A549 (cell line): ENCODE results near the gene MAP3K8. TPM values are rescaled to one million over a fixed set of nuclear protein-coding genes. Genes with fewer than 3 reads are reported as not detected.

Source experiments
- ATAC-seq, 2 experiments: fragments of 200-7000 bp in 1 of 2; fragments of >200 bp in 1 of 2; cut with Nextera tagmentation in 1 of 2; cut with Tn5 transposase in 1 of 2; 3 replicates each; pipeline versions ENCODE4 v1.8.0 to v1.9.1; 2018 to 2020; ENCODE audit warnings: mild to moderate bottlenecking in 1 of 2, moderate library complexity in 1 of 2
- CTCF ChIA-PET: fragments of 300-600 bp; sonication (Branson Sonifier 250); formaldehyde crosslinking; extraction: SDS; loops from one replicate; lab custom pipeline; 2021; ENCODE audit warnings: antibody characterized with exemption, inconsistent platforms; lab: Yijun Ruan, JAX
- POLR2A ChIA-PET: fragments of 350-600 bp; formaldehyde crosslinking; extraction: SDS; loops from one replicate; lab custom pipeline; 2021; ENCODE audit warnings: antibody characterized with exemption, inconsistent platforms; lab: Yijun Ruan, JAX
- DNase-seq, 2 experiments: peaks; one replicate each; pipeline versions ENCODE4 v3.0.0 to v3.0.0-alpha.2; 2011 to 2016; ENCODE audit warnings: low read depth in 1 of 2, low spot score in 1 of 2
- FAIRE-seq: peaks from 2 replicates; lab custom pipeline; 2011; peaks lifted over from hg19 to GRCh38; lab: Jason Lieb, UNC
- H3K27ac ChIP-seq, 2 experiments: fragments of >200 bp; sonication (Bioruptor Twin); formaldehyde crosslinking; 3 replicates each; pipeline ENCODE4 v1.5.1; 2016 to 2017
- H3K4me1 ChIP-seq: fragments of >200 bp; sonication (Bioruptor Twin); formaldehyde crosslinking; 3 replicates; pipeline ENCODE4 v1.6.1; 2016
- H3K4me2 ChIP-seq: fragments of >200 bp; sonication (Bioruptor Twin); formaldehyde crosslinking; 3 replicates; pipeline ENCODE4 v1.6.1; 2016
- H3K4me3 ChIP-seq: fragments of >200 bp; sonication (Bioruptor Twin); formaldehyde crosslinking; 3 replicates; pipeline ENCODE4 v1.5.1; 2016
- H3K9me3 ChIP-seq: fragments of >200 bp; sonication (Bioruptor Twin); formaldehyde crosslinking; 3 replicates; pipeline ENCODE4 v1.6.1; 2016
- ATOH8 ChIP-seq: fragments of 250-450 bp; sonication (Bioruptor Pico); IDR thresholded peaks from 2 replicates; pipeline ENCODE4 v1.5.0; 2020; ENCODE audit warnings: low read depth, mild to moderate bottlenecking, moderate library complexity
- BHLHE40 ChIP-seq: IDR thresholded peaks from 2 replicates; pipeline ENCODE4 v1.6.1; 2012; ENCODE audit warnings: low read depth, low read length, inconsistent platforms
- CHD2 ChIP-seq: fragments of 150-350 bp; IDR thresholded peaks from 2 replicates; pipeline ENCODE4 v1.6.1; 2014; ENCODE audit warnings: low read length; ENCODE audit not compliant: partially characterized antibody
- CHD4 ChIP-seq: fragments of 200-600 bp; sonication (generic); IDR thresholded peaks from 2 replicates; pipeline ENCODE4 v1.6.1; 2016; ENCODE audit warnings: antibody characterized with exemption, mild to moderate bottlenecking, borderline replicate concordance
- EHF ChIP-seq: fragments of 250-450 bp; sonication (Bioruptor Pico); IDR thresholded peaks from 2 replicates; pipeline ENCODE4 v1.5.0; 2020; ENCODE audit warnings: mild to moderate bottlenecking
- ELK1 ChIP-seq: fragments of 150-350 bp; IDR thresholded peaks from 2 replicates; pipeline ENCODE4 v1.6.1; 2014; ENCODE audit warnings: low read depth, mild to moderate bottlenecking, low read length
- EP300 ChIP-seq, 2 experiments: fragments of >200 bp; sonication (Bioruptor Twin); formaldehyde crosslinking; IDR thresholded peaks; 2 replicates in 1 of 2; 3 replicates in 1 of 2; pipeline ENCODE4 v1.6.1; 2016 to 2017
- FOSB ChIP-seq: fragments of 250-450 bp; sonication (Bioruptor Pico); IDR thresholded peaks from 2 replicates; pipeline ENCODE4 v1.5.0; 2020; ENCODE audit warnings: mild to moderate bottlenecking, moderate library complexity
- FOSL2 ChIP-seq, 2 experiments: fragments of 450-650 bp in 1 of 2; fragments of >200 bp in 1 of 2; sonication (Bioruptor Twin) in 1 of 2; formaldehyde crosslinking; IDR thresholded peaks; 2 replicates each; pipeline versions ENCODE4 v1.5.0 to v1.6.1; 2016 to 2020; ENCODE audit warnings: mild to moderate bottlenecking in 1 of 2, moderate library complexity in 1 of 2
- FOXS1 ChIP-seq: fragments of 250-450 bp; sonication (Bioruptor Pico); IDR thresholded peaks from 2 replicates; pipeline ENCODE4 v1.5.0; 2020; ENCODE audit warnings: mild to moderate bottlenecking, moderate library complexity
- HDAC2 ChIP-seq: fragments of 200-600 bp; sonication (generic); IDR thresholded peaks from 2 replicates; pipeline ENCODE4 v1.6.1; 2016
- HEYL ChIP-seq: fragments of 250-450 bp; sonication (Bioruptor Pico); IDR thresholded peaks from 2 replicates; pipeline ENCODE4 v1.8.0; 2021; ENCODE audit warnings: mild to moderate bottlenecking, moderate library complexity
- HOXA7 ChIP-seq: fragments of 250-450 bp; sonication (Bioruptor Pico); IDR thresholded peaks from 2 replicates; pipeline ENCODE4 v1.5.0; 2020; ENCODE audit warnings: mild to moderate bottlenecking, moderate library complexity
- HOXB13 ChIP-seq: fragments of 250-450 bp; sonication (Bioruptor Pico); IDR thresholded peaks from 2 replicates; pipeline ENCODE4 v1.5.0; 2020; ENCODE audit warnings: low read depth, mild to moderate bottlenecking, moderate library complexity
- JUN ChIP-seq, 2 experiments: fragments of >200 bp; sonication (Bioruptor Twin); formaldehyde crosslinking; IDR thresholded peaks; 2 replicates in 1 of 2; 3 replicates in 1 of 2; pipeline ENCODE4 v1.6.1; 2016 to 2017
- KDM1A ChIP-seq: fragments of 200-600 bp; sonication (generic); IDR thresholded peaks from 2 replicates; pipeline ENCODE4 v1.6.1; 2016; ENCODE audit warnings: low read depth, mild to moderate bottlenecking
- MAFK ChIP-seq: fragments of 450-650 bp; IDR thresholded peaks from 2 replicates; pipeline ENCODE4 v1.6.1; 2014; ENCODE audit not compliant: partially characterized antibody
- MAZ ChIP-seq: fragments of 150-350 bp; IDR thresholded peaks from 2 replicates; pipeline ENCODE4 v1.6.1; 2014; ENCODE audit warnings: antibody characterized with exemption, low read depth, low read length, borderline replicate concordance
- MYC ChIP-seq: IDR thresholded peaks from 2 replicates; pipeline ENCODE4 v1.6.1; 2012; ENCODE audit warnings: mild to moderate bottlenecking, inconsistent platforms, low read length, improper control_type of control experiment, borderline replicate concordance
- NFE2L2 ChIP-seq: fragments of 150-350 bp; conservative IDR thresholded peaks from 2 replicates; pipeline ENCODE4 v1.6.1; 2014; ENCODE audit warnings: low read length
- NPAS2 ChIP-seq: fragments of 250-450 bp; sonication (Bioruptor Pico); IDR thresholded peaks from 2 replicates; pipeline ENCODE4 v1.8.0; 2022; ENCODE audit warnings: mild to moderate bottlenecking, moderate library complexity, borderline replicate concordance
- PBX3 ChIP-seq: IDR thresholded peaks from 2 replicates; pipeline ENCODE4 v1.6.1; 2012
- PHF8 ChIP-seq: fragments of 200-600 bp; sonication (generic); IDR thresholded peaks from 2 replicates; pipeline ENCODE4 v1.6.1; 2016; ENCODE audit warnings: low read depth, mild to moderate bottlenecking, antibody characterized with exemption, moderate library complexity, borderline replicate concordance
- POLR2AphosphoS2 ChIP-seq: conservative IDR thresholded peaks from 2 replicates; pipeline ENCODE4 v1.6.1; 2012; ENCODE audit warnings: low read length, improper control_type of control experiment, inconsistent platforms
- RARB ChIP-seq: fragments of 250-450 bp; sonication (Bioruptor Pico); IDR thresholded peaks from 2 replicates; pipeline ENCODE4 v1.8.0; 2021; ENCODE audit warnings: mild to moderate bottlenecking, moderate library complexity
- RCOR1 ChIP-seq: fragments of 150-350 bp; IDR thresholded peaks from 2 replicates; pipeline ENCODE4 v1.6.1; 2014; ENCODE audit warnings: antibody characterized with exemption, low read length, low read depth
- SREBF2 ChIP-seq: fragments of 450-650 bp; IDR thresholded peaks from 2 replicates; pipeline ENCODE4 v1.6.1; 2014; ENCODE audit warnings: mild to moderate bottlenecking, moderate library complexity
- TP53 ChIP-seq: fragments of 250-450 bp; sonication (Bioruptor Pico); IDR thresholded peaks from 2 replicates; pipeline ENCODE4 v1.5.0; 2021; ENCODE audit warnings: mild to moderate bottlenecking, moderate library complexity
- ZC3H11A ChIP-seq: fragments of 450-650 bp; IDR thresholded peaks from 2 replicates; pipeline ENCODE4 v1.6.1; 2014; ENCODE audit warnings: antibody characterized with exemption, mild to moderate bottlenecking
- ZFP36 ChIP-seq: fragments of 450-650 bp; IDR thresholded peaks from 2 replicates; pipeline ENCODE4 v1.6.1; 2014; ENCODE audit warnings: borderline replicate concordance; ENCODE audit not compliant: partially characterized antibody
- ZNF302 ChIP-seq: fragments of 250-450 bp; sonication (Bioruptor Pico); IDR thresholded peaks from 2 replicates; pipeline ENCODE4 v1.9.0; 2021; ENCODE audit warnings: inconsistent platforms, mild to moderate bottlenecking, moderate library complexity
- WGBS: methylation state at CpG from one replicate; pipeline ENCODE4 v1.1.6; 2017; ENCODE audit errors: missing lambda C conversion rate; 5-methylcytosine and 5-hydroxymethylcytosine counted together
- polyA plus RNA-seq, 4 experiments: library from polyadenylated mRNA; depleted of rRNA in 3 of 4; stranded (reverse); fragments of >200 nt; fragmentation: RNase III in 1 of 4; extraction: RNeasy Plus Mini Kit Qiagen cat#74134 plus additional on column Dnase treatment in 1 of 4; gene quantifications; 2 replicates in 3 of 4; 3 replicates in 1 of 4; pipeline ENCODE4 v1.2.3, GENCODE V29; 2011 to 2017
- TF ChIP-seq, protein P1 (sequence below): IDR thresholded peaks from 2 replicates; pipeline ENCODE4 v1.6.1; 2012; ENCODE audit warnings: low read depth, borderline replicate concordance

The MAP3K8 gene
- polyA plus RNA-seq, 2 of the 4 experiments (the other 2 are of a cell fraction), result 26.4 to 50.8 TPM

DNA sequence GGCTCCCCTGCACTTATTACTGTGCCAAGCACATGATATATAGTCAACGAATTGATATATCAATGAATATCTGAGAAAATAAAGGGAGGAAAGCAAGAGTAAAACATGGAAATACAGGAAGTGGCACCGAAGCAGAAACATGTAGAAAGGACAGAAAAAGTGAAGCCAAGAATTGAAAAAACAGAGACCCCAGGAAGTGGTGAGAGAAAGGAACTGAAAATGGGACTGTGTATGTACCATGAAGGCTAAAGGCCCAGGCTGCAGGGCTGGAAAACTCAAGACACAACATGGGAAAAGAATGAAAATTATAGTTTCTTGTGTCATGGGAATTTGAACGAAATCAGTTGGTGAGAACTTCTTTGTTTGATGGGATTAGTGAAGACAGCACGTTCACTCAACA is 60.6 kb downstream of the MAP3K8 start:
- Histone ChIP-seq H3K4me3 (no peak overlapping the region), H3K9me3 (no peaks in the 10 kb centered on the region), H3K27ac (peak overlapping the region in 1 of 2 experiments; percentile 43; a peak in 2 of 6 replicates)
- ATAC-seq (no peak), FAIRE-seq (no peak)
- CTCF ChIA-PET, result interaction anchor here (1.0 kb wide), 1 partner anchor 22 kb away, joined by 3 read pairs; no protein-coding TSS in a partner anchor
- TF ChIP-seq ZNF302 (no peak), HDAC2 (no peak), SREBF2 (no peak), NFE2L2 (no peak), NPAS2 (CRISPR knock-in tag) (no peak), EHF (CRISPR knock-in tag) (no peak), RCOR1 (no peak), EP300 (IDR thresholded peaks at IDR 0.05) (no peak), MAZ (no peak), HOXB13 (no peak), FOXS1 (CRISPR knock-in tag) (no peak), HEYL (no peak), TP53 (no peak), HOXA7 (no peak), ZC3H11A (no peak), ELK1 (no peak), ATOH8 (no peak), CHD2 (no peak), BHLHE40 (no peak)
- TF ChIP-seq, all 56 proteins: peak for 0
- Histone ChIP-seq H3K4me2 (no peak overlapping the region), H3K4me1 (peaks cover 36% of the 10 kb centered on the region)
- WGBS, result 77% methylated on average over 4 of the region's 4 CpGs
- no peak for DNase-seq
- POLR2A ChIA-PET, result no interaction called here

DNA sequence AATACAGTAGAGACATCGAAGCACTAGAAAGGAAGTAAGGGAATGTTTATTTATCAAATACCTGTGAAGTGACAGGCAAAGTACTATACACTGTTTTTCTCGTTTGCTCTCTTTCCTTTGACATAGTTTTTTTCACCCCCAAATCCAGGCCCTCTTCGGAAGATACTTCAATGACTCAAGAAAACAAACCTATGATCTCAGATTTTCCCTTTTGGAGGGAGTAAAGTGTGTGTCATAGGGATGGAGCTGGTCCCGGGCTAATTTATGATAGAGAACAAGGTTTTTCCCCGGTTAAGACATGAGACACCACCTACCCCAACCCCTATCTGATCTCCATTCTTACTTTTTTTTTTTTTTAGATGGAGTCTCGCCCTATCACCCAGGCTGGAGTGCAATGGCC is 61.7 kb downstream of the MAP3K8 start:
- Histone ChIP-seq H3K27ac (no peak overlapping the region; a peak in 1 of 6 replicates), H3K4me1 (peaks cover 35% of the 10 kb centered on the region), H3K4me3 (no peak overlapping the region), H3K9me3 (no peaks in the 10 kb centered on the region), H3K4me2 (no peak overlapping the region)
- FAIRE-seq, result no peak
- POLR2A ChIA-PET, result no interaction called here
- 25% methylated on average over 6 of the region's 6 CpGs for WGBS
- no peak for DNase-seq
- CTCF ChIA-PET, result interaction anchor here (0.6 to 1.0 kb wide), 3 partner anchors 23 to 659 kb away, joined by 3 to 5 read pairs (median 3); no protein-coding TSS in a partner anchor
- TF ChIP-seq NPAS2 (CRISPR knock-in tag) (no peak), FOSL2 (IDR thresholded peaks at IDR 0.05) (no peak), FOSL2 (CRISPR knock-in tag; IDR thresholded peaks at IDR 0.05) (peak; percentile 14; the same call in 1 of the 2 replicates)
- peak in 1 of 2 experiments; percentile 33; a peak in 2 of 6 replicates for ATAC-seq

DNA sequence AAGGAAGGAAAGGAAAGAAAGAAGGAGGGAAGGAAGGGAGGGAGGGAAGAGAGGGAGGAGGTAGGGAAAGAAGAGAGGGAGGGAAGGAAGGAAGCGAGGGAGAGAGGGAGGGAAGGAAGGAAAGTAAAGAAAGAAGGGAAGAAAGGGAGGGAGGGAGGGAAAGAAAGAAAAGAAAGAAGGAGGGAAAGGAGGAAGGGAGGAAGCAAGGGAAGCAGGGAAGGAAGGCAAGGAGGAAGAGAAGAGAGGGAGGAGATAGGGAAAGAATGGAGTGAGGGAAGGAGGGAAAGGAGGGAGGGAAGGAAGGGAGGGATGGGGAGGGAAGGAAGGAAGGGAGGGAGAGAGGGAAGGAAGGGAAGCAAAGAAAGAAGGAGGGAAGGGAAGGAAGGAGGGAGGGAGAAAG is 65.8 kb downstream of the MAP3K8 start:
- H3K4me3 ChIP-seq, result no peak overlapping the region
- DNase-seq, result no peak
- H3K4me2 ChIP-seq, result no peak overlapping the region
- peaks cover 19% of the 10 kb centered on the region; the same call in 2 of the 3 replicates for H3K4me1 ChIP-seq
- 67% methylated on average over 1 of the region's 1 CpG for WGBS
- ChIA-PET POLR2A (no interaction called here), CTCF (interaction anchor here (2.3 kb wide), 1 partner anchor 10 kb away, joined by 7 read pairs; no protein-coding TSS in a partner anchor)
- no peaks in the 10 kb centered on the region for H3K9me3 ChIP-seq
- no peak overlapping the region for H3K27ac ChIP-seq
- no peak for ATAC-seq
- FAIRE-seq, result no peak
- TF ChIP-seq FOSB (no peak), ELK1 (no peak), CHD4 (no peak), HOXA7 (no peak), JUN (IDR thresholded peaks at IDR 0.05) (no peak), SREBF2 (no peak), PBX3 (no peak), POLR2AphosphoS2 (no peak), RARB (CRISPR knock-in tag) (no peak), BHLHE40 (no peak), MAFK (no peak), PHF8 (no peak), MYC (no peak), ZFP36 (no peak), KDM1A (no peak)
- TF ChIP-seq, protein P1, sequence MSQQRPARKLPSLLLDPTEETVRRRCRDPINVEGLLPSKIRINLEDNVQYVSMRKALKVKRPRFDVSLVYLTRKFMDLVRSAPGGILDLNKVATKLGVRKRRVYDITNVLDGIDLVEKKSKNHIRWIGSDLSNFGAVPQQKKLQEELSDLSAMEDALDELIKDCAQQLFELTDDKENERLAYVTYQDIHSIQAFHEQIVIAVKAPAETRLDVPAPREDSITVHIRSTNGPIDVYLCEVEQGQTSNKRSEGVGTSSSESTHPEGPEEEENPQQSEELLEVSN, result no peak
